ENCODE data around the gene BAG5. TPM values are rescaled to one million over a fixed set of nuclear protein-coding genes. Genes with fewer than 3 reads are reported as not detected.

Gene BAG5
- total and polyA plus RNA-seq, 2 of the 4 experiments (the other 2 are of a cell fraction), result 6.7 to 22.2 TPM

GRCh38 chr14:103547941-103548462 lies 14.5 kb downstream of the BAG5 start:
- Histone ChIP-seq H3K9me1 (ENCODE audit: insufficient read depth, low read length) (peaks cover 8% of the 10 kb centered on the region; the same call in 1 of the 2 replicates), H3K4me2 (ENCODE audit: low read depth, low read length) (no peak overlapping the region), H2AK9ac (replicated peaks; ENCODE audit: low read depth, low read length, poor library complexity) (no peak overlapping the region), H4K5ac (ENCODE audit: low read depth, low read length) (no peak overlapping the region), H3K56ac (ENCODE audit: extremely low read depth, insufficient read depth, low read length) (no peak overlapping the region), H2BK20ac (ENCODE audit: low read depth, low read length) (no peak overlapping the region), H2BK5ac (ENCODE audit: low read depth, low read length, poor library complexity, severe bottlenecking) (no peak overlapping the region), H3K14ac (replicated peaks; ENCODE audit: low read depth, low read length) (no peak overlapping the region), H2AFZ (replicated peaks; ENCODE audit: low read length, poor library complexity) (no peak overlapping the region), H3K23ac (ENCODE audit: low read depth, low read length) (no peak overlapping the region), H4K20me1 (ENCODE audit: insufficient read depth, low read length) (peaks cover 8% of the 10 kb centered on the region; the same call in 1 of the 2 replicates), H3K79me1 (ENCODE audit: low read depth in 1 of 2, low read length in 2 of 2) (peaks cover 0 to 15% of the 10 kb centered on the region in 2 experiments; a peak in 2 of 4 replicates), H3K27me3 (ENCODE audit: control insufficient read depth, insufficient read depth, low read length) (no peaks in the 10 kb centered on the region), H3K36me3 (ENCODE audit: control insufficient read depth, insufficient read depth, low read length) (no peaks in the 10 kb centered on the region), H3K4me1 (ENCODE audit: control insufficient read depth, insufficient read depth, low read length) (peaks cover 9% of the 10 kb centered on the region), H2BK120ac (ENCODE audit: low read depth, low read length) (no peak overlapping the region), H3K4ac (ENCODE audit: low read depth, low read length) (no peak overlapping the region), H3K4me3 (ENCODE audit: insufficient read depth, low read depth, low read length) (no peak overlapping the region), H4K91ac (ENCODE audit: insufficient read depth, low read depth, low read length) (no peak overlapping the region), H3K9ac (ENCODE audit: low read depth, low read length) (no peak overlapping the region), H4K8ac (ENCODE audit: low read depth in 2 of 2, low read length in 2 of 2) (no peak overlapping the region), H3K18ac (ENCODE audit: low read depth, low read length) (no peak overlapping the region), H2AK5ac (ENCODE audit: low read depth, low read length) (no peak overlapping the region), H2BK15ac (ENCODE audit: low read depth, low read length) (no peak overlapping the region), H3K9me3 (ENCODE audit: control insufficient read depth, insufficient read depth, low read length) (no peaks in the 10 kb centered on the region), H3K27ac (ENCODE audit: insufficient read depth, low read length) (no peak overlapping the region)
- intact Hi-C loops (cut with micrococcal nuclease), result no loop called here
- dilution Hi-C loops (cut with HindIII; ENCODE audit: low sequenced_read_pairs, unreplicated experiment), result no loop called here
- 80% methylated on average over 5 of the region's 18 CpGs; no CpG with 5 or more reads in 1 of the 2 experiments for WGBS, 2 experiments (ENCODE audit: extremely low coverage in 2 of 2, insufficient read length in 1 of 2)
- ATAC-seq (ENCODE audit: low read depth) (no peak), DNase-seq (no peak)
- ChIA-PET CTCF (interaction anchor here (1.1 kb wide), 1 partner anchor 29 kb away, joined by 3 read pairs; no protein-coding TSS in a partner anchor), POLR2A (ENCODE audit: unreplicated experiment) (no interaction called here)
- TF ChIP-seq RFX5 (IDR thresholded peaks at IDR 0.05; ENCODE audit: low read depth, low read length) (no peak), USF2 (IDR thresholded peaks at IDR 0.05; ENCODE audit: low read depth, low read length) (no peak), MAZ (IDR thresholded peaks at IDR 0.05; ENCODE audit: borderline replicate concordance, low read depth, low read length) (no peak)
- BruUV-seq (replicated peaks), result no TSS peak
- in situ Hi-C loops (cut with MboI; ENCODE audit: low sequenced_read_pairs), result no loop called here
